Glutamatergic neuron (in vitro differentiated cells): ENCODE results near the gene SPATS2L. TPM values are rescaled to one million over a fixed set of nuclear protein-coding genes. Genes with fewer than 3 reads are reported as not detected.
A peak's percentile ranks its signal among the peaks of the same experiment; 100 is the strongest.

Experiments used
- DNase-seq: peaks from one replicate; pipeline ENCODE4 v3.0.0; 2022
- H3K27ac Mint-ChIP-seq: one replicate; pipeline ENCODE4 v1.8.0; 2020; ENCODE audit warnings: mild to moderate bottlenecking, mixed read lengths, inconsistent platforms; ENCODE audit not compliant: unreplicated experiment
- H3K27me3 Mint-ChIP-seq: one replicate; pipeline ENCODE4 v1.8.0; 2020; ENCODE audit warnings: mild to moderate bottlenecking, moderate library complexity, mixed read lengths, inconsistent platforms; ENCODE audit not compliant: unreplicated experiment
- H3K36me3 Mint-ChIP-seq: one replicate; pipeline ENCODE4 v1.8.0; 2020; ENCODE audit warnings: mild to moderate bottlenecking, mixed read lengths, inconsistent platforms; ENCODE audit not compliant: unreplicated experiment
- H3K4me1 Mint-ChIP-seq: one replicate; pipeline ENCODE4 v1.8.0; 2020; ENCODE audit warnings: mild to moderate bottlenecking, low read depth, mixed read lengths, inconsistent platforms; ENCODE audit not compliant: unreplicated experiment
- H3K4me3 Mint-ChIP-seq: one replicate; pipeline ENCODE4 v1.8.0; 2020; ENCODE audit warnings: mild to moderate bottlenecking, mixed read lengths, inconsistent platforms; ENCODE audit not compliant: unreplicated experiment
- H3K9me3 Mint-ChIP-seq: one replicate; pipeline ENCODE4 v1.8.0; 2020; ENCODE audit warnings: mild to moderate bottlenecking, moderate library complexity, mixed read lengths, inconsistent platforms; ENCODE audit not compliant: unreplicated experiment
- total RNA-seq: library from RNA; stranded (reverse); fragmentation: NEBNext Ultra II Directional; extraction: Animal tissue kit (Norgen Biotek cat#: 25700); gene quantifications from one replicate; pipeline ENCODE4 v1.2.1, GENCODE V29; 2021; ENCODE audit not compliant: unreplicated experiment
- TF ChIP-seq, protein P1 (sequence below): fragments of 200-600 bp; sonication (generic); IDR thresholded peaks from one replicate; pipeline ENCODE4 v1.5.0; 2021; ENCODE audit not compliant: partially characterized antibody, unreplicated experiment

The SPATS2L gene
- total RNA-seq, 1 donor from 2014 or later = 45.5 TPM

DNA sequence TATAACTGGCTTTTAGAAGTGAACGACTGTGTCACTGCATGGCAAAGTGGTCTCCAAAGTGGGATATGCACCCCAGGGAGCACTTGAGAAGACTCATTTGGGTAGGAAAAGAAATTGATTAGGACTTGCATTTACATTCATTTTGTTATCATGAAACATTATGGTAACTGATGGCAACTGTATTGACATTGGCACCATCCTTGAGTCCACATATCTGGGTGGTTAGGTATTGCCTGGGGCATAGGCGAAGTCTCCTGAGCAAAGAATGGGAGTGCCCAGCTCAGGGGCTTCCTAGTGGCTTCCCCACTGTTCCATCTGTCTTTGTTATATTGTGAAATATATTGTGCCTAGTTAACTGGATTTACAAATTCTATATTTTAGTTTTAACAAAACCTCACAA, 29.2 kb downstream of the SPATS2L start:
- Mint-ChIP-seq H3K4me3 (no peak overlapping the region), H3K9me3 (peaks cover 3% of the 10 kb centered on the region), H3K27me3 (no peaks in the 10 kb centered on the region), H3K27ac (no peak overlapping the region), H3K36me3 (no peaks in the 10 kb centered on the region), H3K4me1 (peaks cover 24% of the 10 kb centered on the region)
- no peak for DNase-seq
- TF ChIP-seq, protein P1, sequence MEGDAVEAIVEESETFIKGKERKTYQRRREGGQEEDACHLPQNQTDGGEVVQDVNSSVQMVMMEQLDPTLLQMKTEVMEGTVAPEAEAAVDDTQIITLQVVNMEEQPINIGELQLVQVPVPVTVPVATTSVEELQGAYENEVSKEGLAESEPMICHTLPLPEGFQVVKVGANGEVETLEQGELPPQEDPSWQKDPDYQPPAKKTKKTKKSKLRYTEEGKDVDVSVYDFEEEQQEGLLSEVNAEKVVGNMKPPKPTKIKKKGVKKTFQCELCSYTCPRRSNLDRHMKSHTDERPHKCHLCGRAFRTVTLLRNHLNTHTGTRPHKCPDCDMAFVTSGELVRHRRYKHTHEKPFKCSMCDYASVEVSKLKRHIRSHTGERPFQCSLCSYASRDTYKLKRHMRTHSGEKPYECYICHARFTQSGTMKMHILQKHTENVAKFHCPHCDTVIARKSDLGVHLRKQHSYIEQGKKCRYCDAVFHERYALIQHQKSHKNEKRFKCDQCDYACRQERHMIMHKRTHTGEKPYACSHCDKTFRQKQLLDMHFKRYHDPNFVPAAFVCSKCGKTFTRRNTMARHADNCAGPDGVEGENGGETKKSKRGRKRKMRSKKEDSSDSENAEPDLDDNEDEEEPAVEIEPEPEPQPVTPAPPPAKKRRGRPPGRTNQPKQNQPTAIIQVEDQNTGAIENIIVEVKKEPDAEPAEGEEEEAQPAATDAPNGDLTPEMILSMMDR = no peak

GRCh38 chr2:200336980-200337615, 30.6 kb downstream of the SPATS2L start:
- Mint-ChIP-seq H3K27me3 (no peaks in the 10 kb centered on the region), H3K9me3 (peaks cover 3% of the 10 kb centered on the region), H3K36me3 (no peaks in the 10 kb centered on the region), H3K4me3 (no peak overlapping the region), H3K27ac (no peak overlapping the region), H3K4me1 (peaks cover 22% of the 10 kb centered on the region)
- DNase-seq = no peak
- TF ChIP-seq, protein P1 = no peak

DNA sequence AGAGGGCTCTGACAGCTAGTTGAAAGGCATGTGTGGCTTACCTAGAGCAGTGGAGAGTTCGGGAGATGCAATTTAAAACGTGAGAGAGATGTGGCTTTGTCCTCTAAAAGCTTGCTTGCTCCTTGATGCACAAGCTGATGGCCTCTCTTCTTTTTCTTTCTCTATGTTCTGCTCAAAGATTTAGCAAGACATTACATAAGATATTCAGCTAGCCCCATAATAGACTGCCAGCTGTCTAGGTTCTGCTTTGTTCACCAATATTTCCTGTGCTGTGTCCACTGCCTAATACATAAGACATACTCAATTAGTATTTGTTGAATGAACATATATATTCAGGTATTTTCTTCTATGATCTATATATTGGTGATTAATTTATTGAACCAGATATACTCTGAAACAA, 31.1 kb downstream of the SPATS2L start:
- no peaks in the 10 kb centered on the region for H3K36me3 Mint-ChIP-seq
- peaks cover 22% of the 10 kb centered on the region for H3K4me1 Mint-ChIP-seq
- peaks cover 3% of the 10 kb centered on the region for H3K9me3 Mint-ChIP-seq
- TF ChIP-seq, protein P1 = no peak
- H3K27me3 Mint-ChIP-seq = no peaks in the 10 kb centered on the region
- H3K27ac Mint-ChIP-seq = no peak overlapping the region
- DNase-seq = no peak
- H3K4me3 Mint-ChIP-seq = no peak overlapping the region

GRCh38 chr2:200338692-200339091, 32.2 kb downstream of the SPATS2L start:
- no peak for DNase-seq
- TF ChIP-seq, protein P1 = no peak
- Mint-ChIP-seq H3K27ac (peak overlapping the region; percentile 82), H3K9me3 (peaks cover 3% of the 10 kb centered on the region), H3K27me3 (no peaks in the 10 kb centered on the region), H3K36me3 (no peaks in the 10 kb centered on the region), H3K4me3 (no peak overlapping the region), H3K4me1 (peaks cover 22% of the 10 kb centered on the region)

GRCh38 chr2:200340508-200341224, 34.2 kb downstream of the SPATS2L start:
- Mint-ChIP-seq H3K27me3 (no peaks in the 10 kb centered on the region), H3K4me1 (peaks cover 22% of the 10 kb centered on the region), H3K4me3 (peak overlapping the region; percentile 12), H3K36me3 (no peaks in the 10 kb centered on the region), H3K9me3 (no peaks in the 10 kb centered on the region), H3K27ac (peak overlapping the region; percentile 75)
- TF ChIP-seq, protein P1 = no peak
- no peak for DNase-seq
